Progenitor cell of endocrine pancreas (in vitro differentiated cells): Measurements from ENCODE around the gene SAMD11. TPM values are rescaled to one million over a fixed set of nuclear protein-coding genes. Genes with fewer than 3 reads are reported as not detected.

Source experiments
- DNase-seq: peaks from one replicate; pipeline ENCODE4 v3.0.0; 2021; ENCODE audit warnings: low spot score; ENCODE audit not compliant: unreplicated experiment
- H3K27ac Mint-ChIP-seq: 2 replicates; pipeline ENCODE4 v1.8.0; 2021; ENCODE audit warnings: mild to moderate bottlenecking, moderate library complexity, mixed read lengths
- H3K27me3 Mint-ChIP-seq: 2 replicates; pipeline ENCODE4 v1.8.0; 2021; ENCODE audit warnings: mixed read lengths
- H3K36me3 Mint-ChIP-seq: 2 replicates; pipeline ENCODE4 v1.8.0; 2022; ENCODE audit warnings: mixed read lengths; ENCODE audit not compliant: insufficient read depth
- H3K4me1 Mint-ChIP-seq: 2 replicates; pipeline ENCODE4 v1.8.0; 2021; ENCODE audit warnings: low read depth, mixed read lengths
- H3K4me3 Mint-ChIP-seq: 2 replicates; pipeline ENCODE4 v1.8.0; 2021; ENCODE audit warnings: low read depth, mild to moderate bottlenecking, moderate library complexity, mixed read lengths
- H3K9me3 Mint-ChIP-seq: 2 replicates; pipeline ENCODE4 v1.8.0; 2021; ENCODE audit warnings: low read depth, mixed read lengths
- total RNA-seq: library from RNA; stranded (reverse); gene quantifications from 2 replicates; pipeline ENCODE4 v1.2.1, GENCODE V29; 2021
- TF ChIP-seq, protein P1 (sequence below): fragments of 200-600 bp; sonication (generic); IDR thresholded peaks from one replicate; pipeline ENCODE4 v1.5.0; 2021; ENCODE audit warnings: antibody characterized with exemption, mild to moderate bottlenecking; ENCODE audit not compliant: unreplicated experiment

Gene SAMD11
- total RNA-seq, 1 donor from 2014 or later: 42.9 TPM

GRCh38 chr1:953524-954320 is 30.0 kb downstream of the SAMD11 start:
- peaks cover 20% of the 10 kb centered on the region for H3K36me3 Mint-ChIP-seq

GRCh38 chr1:954927-955326 is 31.2 kb downstream of the SAMD11 start:
- no peak overlapping the region for H3K27ac Mint-ChIP-seq
- H3K9me3 Mint-ChIP-seq: no peaks in the 10 kb centered on the region
- H3K4me3 Mint-ChIP-seq: no peak overlapping the region
- peaks cover 7% of the 10 kb centered on the region for H3K4me1 Mint-ChIP-seq
- TF ChIP-seq, protein P1, sequence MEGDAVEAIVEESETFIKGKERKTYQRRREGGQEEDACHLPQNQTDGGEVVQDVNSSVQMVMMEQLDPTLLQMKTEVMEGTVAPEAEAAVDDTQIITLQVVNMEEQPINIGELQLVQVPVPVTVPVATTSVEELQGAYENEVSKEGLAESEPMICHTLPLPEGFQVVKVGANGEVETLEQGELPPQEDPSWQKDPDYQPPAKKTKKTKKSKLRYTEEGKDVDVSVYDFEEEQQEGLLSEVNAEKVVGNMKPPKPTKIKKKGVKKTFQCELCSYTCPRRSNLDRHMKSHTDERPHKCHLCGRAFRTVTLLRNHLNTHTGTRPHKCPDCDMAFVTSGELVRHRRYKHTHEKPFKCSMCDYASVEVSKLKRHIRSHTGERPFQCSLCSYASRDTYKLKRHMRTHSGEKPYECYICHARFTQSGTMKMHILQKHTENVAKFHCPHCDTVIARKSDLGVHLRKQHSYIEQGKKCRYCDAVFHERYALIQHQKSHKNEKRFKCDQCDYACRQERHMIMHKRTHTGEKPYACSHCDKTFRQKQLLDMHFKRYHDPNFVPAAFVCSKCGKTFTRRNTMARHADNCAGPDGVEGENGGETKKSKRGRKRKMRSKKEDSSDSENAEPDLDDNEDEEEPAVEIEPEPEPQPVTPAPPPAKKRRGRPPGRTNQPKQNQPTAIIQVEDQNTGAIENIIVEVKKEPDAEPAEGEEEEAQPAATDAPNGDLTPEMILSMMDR: no peak
- peaks cover 15% of the 10 kb centered on the region for H3K36me3 Mint-ChIP-seq
- H3K27me3 Mint-ChIP-seq: no peaks in the 10 kb centered on the region
- no peak for DNase-seq

More at GRCh38 chr1:953524-954320, 30.0 kb downstream of the SAMD11 start:
- Mint-ChIP-seq H3K27ac (no peak overlapping the region), H3K4me1 (peaks cover 7% of the 10 kb centered on the region), H3K27me3 (no peaks in the 10 kb centered on the region), H3K4me3 (no peak overlapping the region), H3K9me3 (no peaks in the 10 kb centered on the region)
- DNase-seq: no peak
- TF ChIP-seq, protein P1: no peak

GRCh38 chr1:955474-955873 is 31.8 kb downstream of the SAMD11 start:
- peaks cover 7% of the 10 kb centered on the region for H3K4me1 Mint-ChIP-seq
- no peak for DNase-seq
- H3K27ac Mint-ChIP-seq: no peak overlapping the region
- TF ChIP-seq, protein P1: no peak
- H3K4me3 Mint-ChIP-seq: no peak overlapping the region
- H3K27me3 Mint-ChIP-seq: no peaks in the 10 kb centered on the region
- H3K36me3 Mint-ChIP-seq: peaks cover 13% of the 10 kb centered on the region
- H3K9me3 Mint-ChIP-seq: no peaks in the 10 kb centered on the region

DNA sequence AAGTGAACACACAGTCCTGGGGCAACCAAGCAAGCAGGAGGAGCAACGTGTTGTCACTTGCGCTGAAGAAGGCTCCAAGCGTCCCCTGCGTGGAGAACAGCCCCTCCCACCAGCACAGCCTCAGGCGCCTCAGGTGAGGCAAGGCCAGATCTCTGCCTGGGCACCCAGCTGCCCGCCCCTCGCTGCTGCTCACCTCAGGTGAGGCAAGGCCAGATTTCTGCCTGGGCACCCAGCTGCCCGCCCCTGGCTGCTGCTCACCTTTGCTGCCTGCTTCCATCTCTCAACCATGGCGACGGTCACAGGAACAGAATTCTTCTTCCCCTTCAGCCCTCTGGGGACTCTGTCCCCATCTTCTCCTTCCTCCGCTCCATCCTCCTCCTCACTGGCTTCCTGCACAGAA is 32.9 kb downstream of the SAMD11 start:
- H3K4me3 Mint-ChIP-seq: no peak overlapping the region
- TF ChIP-seq, protein P1: no peak
- no peak overlapping the region for H3K27ac Mint-ChIP-seq
- H3K36me3 Mint-ChIP-seq: peaks cover 7% of the 10 kb centered on the region
- H3K4me1 Mint-ChIP-seq: peaks cover 7% of the 10 kb centered on the region
- no peaks in the 10 kb centered on the region for H3K9me3 Mint-ChIP-seq
- no peak for DNase-seq
- H3K27me3 Mint-ChIP-seq: no peaks in the 10 kb centered on the region

DNA sequence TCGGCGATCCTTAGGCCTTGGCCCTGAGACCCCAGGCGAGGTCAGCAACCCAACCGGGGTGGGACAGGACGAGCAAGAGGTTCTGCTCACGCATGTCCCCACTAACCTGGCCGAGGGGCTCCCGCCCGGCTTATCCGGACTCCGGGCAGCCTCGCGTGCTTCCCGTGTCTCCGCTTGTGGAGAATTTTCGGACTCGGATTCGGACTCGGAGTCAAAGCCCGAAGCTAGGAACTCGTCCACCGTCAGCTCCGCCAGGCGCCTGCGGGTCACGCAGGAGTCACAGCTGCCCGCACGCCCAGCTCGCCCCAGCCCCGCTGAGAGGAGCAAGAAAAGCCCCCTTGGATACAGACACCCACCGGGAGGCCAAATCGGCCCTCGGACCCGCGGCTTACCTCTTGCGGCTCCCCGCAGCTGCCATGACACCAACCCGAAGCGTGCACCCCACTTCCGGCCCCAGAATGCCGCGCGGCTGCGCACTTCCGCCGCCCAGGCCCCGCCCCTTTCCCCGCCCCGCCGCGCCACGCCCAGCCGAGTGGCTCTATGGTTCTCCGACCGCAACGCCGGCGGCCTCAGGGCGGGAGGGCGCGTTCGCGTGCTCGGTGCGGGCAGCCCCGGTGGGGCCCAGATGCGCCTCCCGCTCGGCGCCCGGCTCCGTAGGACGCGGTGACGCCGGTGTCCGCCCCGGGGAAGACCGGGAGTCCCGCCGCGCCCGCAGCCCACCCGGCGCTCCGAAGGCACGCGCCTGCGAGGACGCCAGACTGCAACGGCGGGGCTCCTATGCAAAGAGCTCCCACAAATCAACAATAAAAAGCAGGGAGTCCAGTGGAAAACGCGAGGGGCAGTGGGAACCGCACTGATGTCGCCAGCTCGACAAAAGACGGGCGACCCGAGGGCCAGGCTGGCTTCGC is 35.4 kb downstream of the SAMD11 start, which contains the start of gene NOC2L:
TSS of gene NOC2L (minus strand) at position 434 of the 908 bp plus-strand sequence. CDS start at position 418, 16 bp downstream.
- Mint-ChIP-seq H3K9me3 (no peaks in the 10 kb centered on the region), H3K4me3 (peak within 1 kb of the TSS; percentile 85), H3K36me3 (peaks cover 7% of the 10 kb centered on the region), H3K4me1 (peaks cover 7% of the 10 kb centered on the region), H3K27ac (peak within 1 kb of the TSS; percentile 50), H3K27me3 (no peaks in the 10 kb centered on the region)
- peak; percentile 94 for DNase-seq
- TF ChIP-seq, protein P1: no peak
